ENCODE data around the gene IQCK.

Gene IQCK

GRCh38 chr16:19753815-19754643 is 36.0 kb downstream of the IQCK start:
- H3K27me3 ChIP-seq = no peaks in the 10 kb centered on the region
- H3K36me3 ChIP-seq = no peaks in the 10 kb centered on the region
- H4K20me1 ChIP-seq = no peaks in the 10 kb centered on the region
- H3K27ac ChIP-seq = no peak overlapping the region
- no peaks in the 10 kb centered on the region for H3K9me3 ChIP-seq
- H3K4me2 ChIP-seq = no peak overlapping the region
- H3K4me3 ChIP-seq = no peak overlapping the region
- TF ChIP-seq Cebpa-rat (IDR thresholded peaks at IDR 0.05) = no peak
- H3K9ac ChIP-seq = no peak overlapping the region
- no peaks in the 10 kb centered on the region; the same call in 1 of the 2 replicates for H3K4me1 ChIP-seq

DNA sequence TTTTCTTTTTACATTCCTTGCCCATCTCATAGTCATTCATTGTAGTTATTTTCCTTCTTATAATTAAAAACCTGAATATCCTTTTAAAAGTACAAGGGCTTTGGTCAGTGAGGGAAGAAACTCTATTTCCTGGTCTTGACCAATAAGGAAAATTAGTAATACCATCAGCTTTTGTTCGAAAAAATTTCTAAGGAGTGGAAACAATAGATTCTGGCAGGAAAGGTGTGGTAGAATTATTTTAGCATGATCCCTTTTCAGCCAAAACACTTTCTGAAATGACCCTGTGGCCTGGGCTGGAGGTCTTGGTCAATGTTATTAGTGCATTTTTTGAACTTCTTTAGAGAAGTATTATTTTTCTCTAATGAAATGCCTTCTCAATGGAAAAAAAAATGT is 36.6 kb downstream of the IQCK start:
- Histone ChIP-seq H4K20me1 (no peaks in the 10 kb centered on the region), H3K4me1 (no peaks in the 10 kb centered on the region; the same call in 1 of the 2 replicates), H3K4me2 (no peak overlapping the region), H3K4me3 (no peak overlapping the region), H3K9ac (no peak overlapping the region), H3K27ac (no peak overlapping the region), H3K9me3 (no peaks in the 10 kb centered on the region), H3K36me3 (no peaks in the 10 kb centered on the region), H3K27me3 (no peaks in the 10 kb centered on the region)
- no peak for TF ChIP-seq Cebpa-rat (IDR thresholded peaks at IDR 0.05)

GRCh38 chr16:19755268-19755667 is 37.2 kb downstream of the IQCK start:
- no peaks in the 10 kb centered on the region; the same call in 1 of the 2 replicates for H3K4me1 ChIP-seq
- no peaks in the 10 kb centered on the region for H3K36me3 ChIP-seq
- H4K20me1 ChIP-seq = no peaks in the 10 kb centered on the region
- H3K9ac ChIP-seq = no peak overlapping the region
- no peak for TF ChIP-seq Cebpa-rat (IDR thresholded peaks at IDR 0.05)
- H3K4me2 ChIP-seq = no peak overlapping the region
- H3K27me3 ChIP-seq = no peaks in the 10 kb centered on the region
- no peak overlapping the region for H3K27ac ChIP-seq
- no peak overlapping the region for H3K4me3 ChIP-seq
- no peaks in the 10 kb centered on the region for H3K9me3 ChIP-seq

GRCh38 chr16:19757026-19757425 is 39.0 kb downstream of the IQCK start:
- Histone ChIP-seq H3K27me3 (no peaks in the 10 kb centered on the region), H3K4me1 (no peaks in the 10 kb centered on the region), H3K4me2 (no peak overlapping the region), H3K9me3 (no peaks in the 10 kb centered on the region), H3K9ac (no peak overlapping the region), H3K27ac (no peak overlapping the region), H4K20me1 (no peaks in the 10 kb centered on the region), H3K4me3 (no peak overlapping the region), H3K36me3 (no peaks in the 10 kb centered on the region)
- no peak for TF ChIP-seq Cebpa-rat (IDR thresholded peaks at IDR 0.05)

DNA sequence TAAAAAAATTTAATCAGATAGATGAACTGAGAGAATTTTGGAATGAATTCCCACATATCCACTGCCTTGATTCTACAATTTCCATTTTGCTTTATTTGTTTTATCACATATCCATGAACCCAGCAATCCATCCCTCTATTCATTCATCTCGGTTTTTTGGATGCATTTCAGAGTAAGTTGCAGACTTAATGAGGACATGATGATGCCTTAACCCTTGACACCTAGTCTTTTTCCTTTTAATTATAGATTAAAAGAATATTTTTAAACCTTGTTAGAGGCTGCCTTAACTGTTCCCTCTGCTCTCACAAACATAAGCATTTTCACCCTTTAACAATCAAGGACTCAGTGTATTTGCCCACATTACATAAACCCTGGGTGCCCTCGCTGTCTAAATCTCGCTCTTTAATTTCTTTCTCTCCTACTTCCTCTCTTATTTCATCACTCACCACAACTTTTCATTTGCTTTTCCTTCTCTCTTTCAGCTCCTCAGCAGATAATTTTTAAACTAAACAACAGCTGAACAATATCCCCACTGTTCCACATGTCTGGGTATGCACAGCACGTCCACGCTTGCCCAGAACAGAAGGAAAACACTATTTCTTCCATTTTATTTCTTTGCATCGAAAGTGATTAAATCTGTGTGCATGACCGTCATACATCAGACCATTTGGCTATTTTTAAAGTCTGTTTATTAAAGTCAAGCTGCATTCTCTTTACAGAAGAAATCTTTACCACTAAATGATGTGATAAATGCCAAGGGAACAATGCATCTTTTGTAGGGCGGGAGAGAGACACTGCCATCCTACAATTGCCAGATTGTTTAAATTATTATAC is 39.9 kb downstream of the IQCK start:
- H4K20me1 ChIP-seq = no peaks in the 10 kb centered on the region
- TF ChIP-seq Cebpa-rat (IDR thresholded peaks at IDR 0.05) = no peak
- H3K4me2 ChIP-seq = no peak overlapping the region
- H3K27me3 ChIP-seq = no peaks in the 10 kb centered on the region
- no peak overlapping the region for H3K27ac ChIP-seq
- no peaks in the 10 kb centered on the region for H3K9me3 ChIP-seq
- no peaks in the 10 kb centered on the region for H3K36me3 ChIP-seq
- no peaks in the 10 kb centered on the region for H3K4me1 ChIP-seq
- H3K9ac ChIP-seq = no peak overlapping the region
- H3K4me3 ChIP-seq = no peak overlapping the region

DNA sequence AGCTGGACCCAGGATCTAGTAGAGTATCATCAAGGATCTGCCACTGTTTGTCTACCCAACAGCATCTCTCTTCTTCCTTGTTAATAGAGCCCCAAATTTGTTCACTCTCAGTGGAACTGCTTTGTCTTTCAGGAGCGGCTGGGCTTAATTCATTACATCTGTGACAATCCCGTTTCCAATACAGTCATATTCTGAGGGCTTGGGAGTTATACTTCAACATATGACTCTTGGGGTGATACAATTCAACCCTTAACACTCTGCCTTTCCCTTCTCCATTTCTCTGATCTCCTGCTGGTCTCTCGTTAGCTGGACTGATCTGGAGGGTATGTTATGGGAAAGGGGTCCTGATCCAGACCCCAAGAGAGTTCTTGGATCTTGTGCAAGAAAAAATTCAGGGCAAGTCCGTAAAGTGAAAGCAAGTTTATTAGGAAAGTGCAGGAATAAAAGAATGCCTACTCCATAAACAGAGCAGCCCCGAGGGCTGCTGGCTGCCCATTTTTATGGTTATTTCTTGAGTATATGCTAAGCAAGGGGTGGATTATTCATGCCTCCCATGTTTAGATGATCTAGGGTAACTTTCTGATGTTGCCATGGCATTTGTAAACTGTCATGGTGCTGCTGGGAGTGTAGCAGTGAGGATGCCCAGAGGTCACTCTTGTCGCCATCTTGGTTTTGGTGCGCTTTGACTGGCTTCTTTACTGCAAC is 42.4 kb downstream of the IQCK start:
- no peaks in the 10 kb centered on the region for H3K9me3 ChIP-seq
- H3K4me2 ChIP-seq = no peak overlapping the region
- H3K36me3 ChIP-seq = no peaks in the 10 kb centered on the region
- no peaks in the 10 kb centered on the region for H3K27me3 ChIP-seq
- H3K9ac ChIP-seq = no peak overlapping the region
- TF ChIP-seq Cebpa-rat (IDR thresholded peaks at IDR 0.05) = no peak
- H3K4me1 ChIP-seq = peaks cover 5% of the 10 kb centered on the region
- no peaks in the 10 kb centered on the region for H4K20me1 ChIP-seq
- H3K4me3 ChIP-seq = no peak overlapping the region
- H3K27ac ChIP-seq = no peak overlapping the region

DNA sequence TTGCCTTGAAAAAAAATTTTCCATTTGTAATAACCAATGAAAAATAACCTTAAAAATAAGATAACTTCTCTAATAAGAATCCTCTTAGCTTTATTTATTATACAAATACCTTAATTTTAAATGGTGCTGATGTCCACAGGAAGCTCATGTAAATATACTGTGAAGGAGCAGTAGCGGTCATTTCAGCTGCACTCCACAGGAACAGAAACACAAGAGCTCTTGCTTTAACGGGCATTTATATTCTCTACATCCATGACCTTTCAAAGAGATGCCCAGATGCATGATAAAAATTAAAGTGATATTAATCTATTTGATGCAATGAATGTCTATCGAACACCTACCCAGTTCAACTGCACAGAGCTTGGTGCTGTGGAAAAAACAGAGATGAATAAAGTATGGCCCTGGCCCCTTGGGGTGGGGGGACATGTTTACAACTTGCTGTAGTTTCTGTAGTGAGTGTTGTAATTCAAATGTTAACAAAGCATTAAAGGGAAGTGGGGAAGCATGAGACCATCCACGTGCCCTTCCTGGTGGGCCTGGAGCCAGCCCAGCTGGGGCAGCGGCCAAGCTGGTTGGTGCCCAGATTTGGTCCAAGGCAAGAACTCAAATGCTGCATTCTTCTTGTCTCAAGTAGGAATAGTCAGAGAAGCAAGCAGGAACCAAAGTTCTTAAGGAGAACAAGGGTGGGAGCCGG is 47.9 kb downstream of the IQCK start:
- Histone ChIP-seq H3K27me3 (no peaks in the 10 kb centered on the region), H3K4me1 (peaks cover 37% of the 10 kb centered on the region), H3K9me3 (peaks cover 24% of the 10 kb centered on the region), H3K9ac (no peak overlapping the region), H3K4me3 (no peak overlapping the region), H4K20me1 (no peaks in the 10 kb centered on the region), H3K4me2 (peak overlapping the region; percentile 77), H3K27ac (peak overlapping the region; percentile 69), H3K36me3 (no peaks in the 10 kb centered on the region)
- TF ChIP-seq Cebpa-rat (IDR thresholded peaks at IDR 0.05) = no peak

- H3K9me3 ChIP-seq = peaks cover 24% of the 10 kb centered on the region
- H3K4me1 ChIP-seq = peaks cover 42% of the 10 kb centered on the region
- no peaks in the 10 kb centered on the region for H3K36me3 ChIP-seq
- TF ChIP-seq Cebpa-rat (IDR thresholded peaks at IDR 0.05) = no peak
- H3K27me3 ChIP-seq = no peaks in the 10 kb centered on the region
- H3K4me2 ChIP-seq = peak overlapping the region; percentile 77
- no peaks in the 10 kb centered on the region for H4K20me1 ChIP-seq
- peak overlapping the region; percentile 28; the same call in 1 of the 2 replicates for H3K4me3 ChIP-seq
- no peak overlapping the region for H3K9ac ChIP-seq
- peak overlapping the region; percentile 69 for H3K27ac ChIP-seq
Measured at GRCh38 chr16:19766554-19766884, 48.4 kb downstream of the IQCK start.

DNA sequence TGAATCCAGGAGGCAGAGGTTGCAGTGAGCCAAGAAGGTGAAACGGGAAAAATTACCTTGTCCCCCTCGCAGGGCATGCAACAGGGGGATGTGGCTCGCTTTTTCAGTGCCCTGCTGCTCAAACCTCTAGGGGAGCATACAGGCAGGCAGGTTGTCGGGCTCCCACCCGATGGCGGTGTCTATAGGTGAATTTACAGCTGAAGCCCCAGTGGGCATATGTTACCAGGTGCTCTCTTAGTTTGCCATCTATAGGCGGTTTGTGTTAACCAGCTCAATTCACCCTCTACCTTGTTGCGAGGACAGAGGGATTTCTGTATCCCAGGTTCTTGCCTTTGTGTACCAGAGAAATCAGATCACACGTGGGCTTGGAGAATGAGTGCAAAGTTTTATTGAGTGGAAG is 48.9 kb downstream of the IQCK start:
- H4K20me1 ChIP-seq = no peaks in the 10 kb centered on the region
- no peak for TF ChIP-seq Cebpa-rat (IDR thresholded peaks at IDR 0.05)
- peak overlapping the region; percentile 28 for H3K4me3 ChIP-seq
- peaks cover 47% of the 10 kb centered on the region for H3K4me1 ChIP-seq
- H3K27me3 ChIP-seq = no peaks in the 10 kb centered on the region
- peak overlapping the region; percentile 77 for H3K4me2 ChIP-seq
- H3K9me3 ChIP-seq = peaks cover 24% of the 10 kb centered on the region
- H3K9ac ChIP-seq = no peak overlapping the region
- peak overlapping the region; percentile 69 for H3K27ac ChIP-seq
- no peaks in the 10 kb centered on the region for H3K36me3 ChIP-seq

Data from BLaER1 (cell line).